Loucy (cell line): ENCODE measurements around the gene RAB15.

ENCODE experiments used
- H2AFZ ChIP-seq: fragments of 200-600 bp; sonication (generic); 2 replicates; pipeline ENCODE4 v1.6.0; 2016; ENCODE audit warnings: antibody characterized with exemption, mild to moderate bottlenecking, low read length, moderate library complexity
- H3F3A ChIP-seq: fragments of 200-600 bp; 2 replicates; pipeline ENCODE4 v1.6.0; 2016; ENCODE audit warnings: antibody characterized with exemption, low read depth, mild to moderate bottlenecking
- H3K27me3 ChIP-seq: fragments of 200-600 bp; sonication (generic); 2 replicates; pipeline ENCODE4 v1.6.1; 2014; ENCODE audit warnings: low read length, mild to moderate bottlenecking; ENCODE audit not compliant: insufficient read depth, poor library complexity, severe bottlenecking
- H3K36me3 ChIP-seq: fragments of 200-600 bp; sonication (generic); 2 replicates; pipeline ENCODE4 v1.6.1; 2016; ENCODE audit warnings: low read length; ENCODE audit not compliant: insufficient read depth
- H3K4me1 ChIP-seq: fragments of 200-600 bp; sonication (generic); 2 replicates; pipeline ENCODE4 v1.5.1; 2014; ENCODE audit warnings: low read length, mild to moderate bottlenecking; ENCODE audit not compliant: insufficient read depth, poor library complexity, severe bottlenecking
- H3K4me2 ChIP-seq: fragments of 200-600 bp; sonication (generic); 2 replicates; pipeline ENCODE4 v1.6.0; 2014; ENCODE audit warnings: antibody characterized with exemption, low read length, low read depth, mild to moderate bottlenecking; ENCODE audit not compliant: poor library complexity, severe bottlenecking
- H3K4me3 ChIP-seq: fragments of 200-600 bp; sonication (generic); 2 replicates; pipeline ENCODE4 v1.5.1; 2014; ENCODE audit warnings: low read length, mild to moderate bottlenecking, mixed read lengths; ENCODE audit not compliant: poor library complexity, severe bottlenecking
- H3K79me2 ChIP-seq: fragments of 200-600 bp; sonication (generic); 2 replicates; pipeline ENCODE4 v1.6.1; 2014; ENCODE audit warnings: low read length; ENCODE audit not compliant: insufficient read depth
- H3K9ac ChIP-seq: fragments of 200-600 bp; sonication (generic); 2 replicates; pipeline ENCODE4 v1.6.0; 2014; ENCODE audit warnings: mild to moderate bottlenecking, low read depth, low read length, moderate library complexity; ENCODE audit not compliant: poor library complexity, severe bottlenecking
- H3K9me2 ChIP-seq: fragments of 200-600 bp; sonication (generic); replicated peaks from 2 replicates; pipeline ENCODE4 v1.6.1; 2016; ENCODE audit warnings: low read depth, low read length, mixed read lengths
- H3K9me3 ChIP-seq: fragments of 200-600 bp; sonication (generic); 2 replicates; pipeline ENCODE4 v1.6.1; 2014; ENCODE audit warnings: mild to moderate bottlenecking, antibody characterized with exemption, low read length, low read depth; ENCODE audit not compliant: insufficient read depth
- H4K20me1 ChIP-seq: fragments of 200-600 bp; sonication (generic); 2 replicates; pipeline ENCODE4 v1.6.0; 2014; ENCODE audit warnings: antibody characterized with exemption, low read length, mild to moderate bottlenecking; ENCODE audit not compliant: insufficient read depth, poor library complexity, severe bottlenecking
- EZH2phosphoT487 ChIP-seq: fragments of 200-600 bp; IDR thresholded peaks from 2 replicates; pipeline ENCODE4 v1.6.1; 2018; ENCODE audit warnings: antibody characterized with exemption, mild to moderate bottlenecking, moderate library complexity, borderline replicate concordance
- TF ChIP-seq, protein P1 (sequence below): fragments of 200-600 bp; sonication (generic); conservative IDR thresholded peaks from 2 replicates; pipeline ENCODE4 v1.5.1; 2014; ENCODE audit warnings: mild to moderate bottlenecking, antibody characterized with exemption, low read length

Gene RAB15

DNA sequence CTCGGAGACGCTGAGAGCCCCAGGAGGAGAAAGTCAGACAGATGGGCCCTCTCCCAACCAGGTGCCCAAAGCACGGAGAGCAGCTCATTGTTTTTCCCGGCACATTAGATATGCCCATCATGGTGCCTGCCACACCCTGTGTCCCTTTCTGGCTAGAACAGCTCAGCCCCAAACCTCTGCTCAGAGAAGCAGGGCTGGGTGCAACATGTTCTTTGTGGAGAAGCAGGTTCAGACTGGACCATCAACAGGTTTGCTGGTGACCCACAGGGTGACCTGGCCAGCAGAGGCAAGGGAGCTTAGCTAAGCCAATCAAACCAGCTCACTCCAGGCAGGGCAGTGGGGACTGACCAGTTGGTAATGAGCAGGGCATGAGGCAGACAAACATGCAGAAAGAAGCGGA, 13.4 kb downstream of the RAB15 start:
- H3K79me2 ChIP-seq, result peaks cover 27% of the 10 kb centered on the region
- H3K27me3 ChIP-seq, result no peaks in the 10 kb centered on the region
- peaks cover 7% of the 10 kb centered on the region for H4K20me1 ChIP-seq
- peaks cover 23% of the 10 kb centered on the region for H3K4me1 ChIP-seq
- TF ChIP-seq, protein P1, sequence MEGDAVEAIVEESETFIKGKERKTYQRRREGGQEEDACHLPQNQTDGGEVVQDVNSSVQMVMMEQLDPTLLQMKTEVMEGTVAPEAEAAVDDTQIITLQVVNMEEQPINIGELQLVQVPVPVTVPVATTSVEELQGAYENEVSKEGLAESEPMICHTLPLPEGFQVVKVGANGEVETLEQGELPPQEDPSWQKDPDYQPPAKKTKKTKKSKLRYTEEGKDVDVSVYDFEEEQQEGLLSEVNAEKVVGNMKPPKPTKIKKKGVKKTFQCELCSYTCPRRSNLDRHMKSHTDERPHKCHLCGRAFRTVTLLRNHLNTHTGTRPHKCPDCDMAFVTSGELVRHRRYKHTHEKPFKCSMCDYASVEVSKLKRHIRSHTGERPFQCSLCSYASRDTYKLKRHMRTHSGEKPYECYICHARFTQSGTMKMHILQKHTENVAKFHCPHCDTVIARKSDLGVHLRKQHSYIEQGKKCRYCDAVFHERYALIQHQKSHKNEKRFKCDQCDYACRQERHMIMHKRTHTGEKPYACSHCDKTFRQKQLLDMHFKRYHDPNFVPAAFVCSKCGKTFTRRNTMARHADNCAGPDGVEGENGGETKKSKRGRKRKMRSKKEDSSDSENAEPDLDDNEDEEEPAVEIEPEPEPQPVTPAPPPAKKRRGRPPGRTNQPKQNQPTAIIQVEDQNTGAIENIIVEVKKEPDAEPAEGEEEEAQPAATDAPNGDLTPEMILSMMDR, result no peak
- no peak for TF ChIP-seq EZH2phosphoT487
- no peaks in the 10 kb centered on the region for H3K9me3 ChIP-seq
- no peak overlapping the region for H3K4me2 ChIP-seq
- no peaks in the 10 kb centered on the region for H3K9me2 ChIP-seq
- peaks cover 11% of the 10 kb centered on the region; the same call in 1 of the 2 replicates for H3K36me3 ChIP-seq
- no peak overlapping the region for H3K9ac ChIP-seq
- no peak overlapping the region for H3K4me3 ChIP-seq
- no peak overlapping the region for H2AFZ ChIP-seq
- no peaks in the 10 kb centered on the region for H3F3A ChIP-seq

DNA sequence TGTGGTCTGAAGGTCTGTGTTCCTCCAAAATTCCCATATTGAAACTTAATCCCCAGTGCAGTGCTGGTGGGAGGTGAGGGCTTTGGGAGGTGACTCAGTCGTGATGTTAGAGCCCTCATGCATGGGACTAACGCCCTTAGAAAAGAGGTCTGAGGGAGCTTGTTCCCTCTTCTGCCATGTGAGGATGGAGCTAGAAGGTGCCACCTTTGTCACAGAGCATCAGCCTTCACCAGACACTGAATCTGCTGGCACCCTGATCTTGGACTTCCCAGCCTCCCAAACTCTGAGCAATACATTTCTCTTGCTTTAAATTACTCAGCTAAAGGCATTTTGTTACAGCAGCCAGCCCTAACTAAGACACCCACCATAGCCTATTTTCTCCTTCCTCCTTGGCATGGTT, 13.9 kb downstream of the RAB15 start:
- peaks cover 7% of the 10 kb centered on the region for H4K20me1 ChIP-seq
- no peak overlapping the region for H3K4me3 ChIP-seq
- no peak overlapping the region for H2AFZ ChIP-seq
- H3F3A ChIP-seq, result no peaks in the 10 kb centered on the region
- peaks cover 11% of the 10 kb centered on the region; the same call in 1 of the 2 replicates for H3K36me3 ChIP-seq
- H3K27me3 ChIP-seq, result no peaks in the 10 kb centered on the region
- no peaks in the 10 kb centered on the region for H3K9me2 ChIP-seq
- H3K4me2 ChIP-seq, result no peak overlapping the region
- H3K79me2 ChIP-seq, result peaks cover 27% of the 10 kb centered on the region
- no peak for TF ChIP-seq EZH2phosphoT487
- TF ChIP-seq, protein P1, result no peak
- no peak overlapping the region for H3K9ac ChIP-seq
- H3K4me1 ChIP-seq, result peaks cover 24% of the 10 kb centered on the region
- H3K9me3 ChIP-seq, result no peaks in the 10 kb centered on the region

- no peaks in the 10 kb centered on the region for H3K9me2 ChIP-seq
- no peaks in the 10 kb centered on the region for H3K9me3 ChIP-seq
- H3K79me2 ChIP-seq, result peaks cover 27% of the 10 kb centered on the region
- no peak overlapping the region for H3K9ac ChIP-seq
- no peaks in the 10 kb centered on the region for H3K27me3 ChIP-seq
- H3F3A ChIP-seq, result no peaks in the 10 kb centered on the region
- peaks cover 17% of the 10 kb centered on the region; the same call in 1 of the 2 replicates for H3K36me3 ChIP-seq
- H3K4me3 ChIP-seq, result no peak overlapping the region
- H2AFZ ChIP-seq, result no peak overlapping the region
- TF ChIP-seq, protein P1, result no peak
- TF ChIP-seq EZH2phosphoT487, result no peak
- peaks cover 7% of the 10 kb centered on the region for H4K20me1 ChIP-seq
- H3K4me2 ChIP-seq, result no peak overlapping the region
- peaks cover 27% of the 10 kb centered on the region for H3K4me1 ChIP-seq
Observed at GRCh38 chr14:64956697-64957406, 15.3 kb downstream of the RAB15 start.
